HG03571 (cell line): Measurements from ENCODE around the gene HRG.

ENCODE experiments used
- ATAC-seq: cut with Tn5 transposase; IDR thresholded peaks from one replicate; pipeline ENCODE4 v1.9.1; 2021; ENCODE audit not compliant: unreplicated experiment

Gene HRG

GRCh38 chr3:186722457-186722856, 56.6 kb downstream of the HRG start:
- ATAC-seq, result no peak

DNA sequence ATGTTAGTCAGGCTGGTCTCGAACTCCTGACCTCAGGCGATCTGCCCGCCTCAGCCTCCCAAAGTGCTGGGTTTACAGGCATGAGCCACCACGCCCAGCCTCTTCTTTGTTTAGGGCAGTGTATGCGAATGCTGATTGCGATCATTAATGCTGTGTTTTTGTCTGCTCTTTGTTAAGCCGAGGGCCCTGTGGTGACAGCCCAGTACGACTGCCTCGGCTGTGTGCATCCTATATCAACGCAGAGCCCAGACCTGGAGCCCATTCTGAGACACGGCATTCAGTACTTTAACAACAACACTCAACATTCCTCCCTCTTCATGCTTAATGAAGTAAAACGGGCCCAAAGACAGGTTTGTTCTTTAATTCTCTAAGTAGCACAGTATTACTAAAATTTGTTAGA, 59.1 kb downstream of the HRG start:
- ATAC-seq, result no peak
